Measurements from ENCODE around the gene COL18A1. TPM values are rescaled to one million over a fixed set of nuclear protein-coding genes. Genes with fewer than 3 reads are reported as not detected.
A peak's percentile ranks its signal among the peaks of the same experiment; 100 is the strongest.

COL18A1 gene
- polyA plus RNA-seq, 1 experiment, result 25.3 TPM

DNA sequence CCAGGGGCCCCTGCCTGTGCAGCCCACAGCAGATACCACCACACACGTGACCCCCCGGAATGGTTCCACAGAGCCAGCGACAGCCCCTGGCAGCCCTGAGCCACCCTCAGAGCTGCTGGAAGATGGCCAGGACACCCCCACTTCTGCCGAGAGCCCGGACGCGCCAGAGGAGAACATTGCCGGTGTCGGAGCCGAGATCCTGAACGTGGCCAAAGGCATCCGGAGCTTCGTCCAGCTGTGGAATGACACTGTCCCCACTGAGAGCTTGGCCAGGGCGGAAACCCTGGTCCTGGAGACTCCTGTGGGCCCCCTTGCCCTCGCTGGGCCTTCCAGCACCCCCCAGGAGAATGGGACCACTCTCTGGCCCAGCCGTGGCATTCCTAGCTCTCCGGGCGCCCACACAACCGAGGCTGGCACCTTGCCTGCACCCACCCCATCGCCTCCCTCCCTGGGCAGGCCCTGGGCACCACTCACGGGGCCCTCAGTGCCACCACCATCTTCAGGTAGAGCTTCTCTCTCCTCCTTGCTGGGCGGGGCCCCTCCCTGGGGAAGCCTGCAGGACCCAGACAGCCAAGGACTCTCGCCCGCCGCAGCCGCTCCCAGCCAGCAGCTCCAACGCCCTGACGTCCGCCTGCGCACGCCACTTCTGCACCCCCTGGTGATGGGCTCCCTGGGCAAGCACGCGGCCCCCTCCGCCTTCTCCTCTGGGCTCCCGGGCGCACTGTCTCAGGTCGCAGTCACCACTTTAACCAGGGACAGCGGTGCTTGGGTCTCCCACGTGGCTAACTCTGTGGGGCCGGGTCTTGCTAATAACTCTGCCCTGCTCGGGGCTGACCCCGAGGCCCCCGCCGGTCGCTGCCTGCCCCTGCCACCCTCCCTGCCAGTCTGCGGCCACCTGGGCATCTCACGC lies 51.0 kb downstream of the COL18A1 start:
- POLR2A ChIA-PET, result interaction anchor here (1.2 kb wide), 1 partner anchor 16 kb away, joined by 4 read pairs; no protein-coding TSS in a partner anchor
- no peak for DNase-seq (ENCODE audit: low read depth, low spot score)
- H3K9me3 ChIP-seq (ENCODE audit: control insufficient read depth, insufficient read depth, low read length), result no peaks in the 10 kb centered on the region; the same call in 1 of the 2 replicates
- H3K4me3 ChIP-seq (ENCODE audit: low read depth, low read length), result peak overlapping the region; percentile 35
- TF ChIP-seq, protein P1, sequence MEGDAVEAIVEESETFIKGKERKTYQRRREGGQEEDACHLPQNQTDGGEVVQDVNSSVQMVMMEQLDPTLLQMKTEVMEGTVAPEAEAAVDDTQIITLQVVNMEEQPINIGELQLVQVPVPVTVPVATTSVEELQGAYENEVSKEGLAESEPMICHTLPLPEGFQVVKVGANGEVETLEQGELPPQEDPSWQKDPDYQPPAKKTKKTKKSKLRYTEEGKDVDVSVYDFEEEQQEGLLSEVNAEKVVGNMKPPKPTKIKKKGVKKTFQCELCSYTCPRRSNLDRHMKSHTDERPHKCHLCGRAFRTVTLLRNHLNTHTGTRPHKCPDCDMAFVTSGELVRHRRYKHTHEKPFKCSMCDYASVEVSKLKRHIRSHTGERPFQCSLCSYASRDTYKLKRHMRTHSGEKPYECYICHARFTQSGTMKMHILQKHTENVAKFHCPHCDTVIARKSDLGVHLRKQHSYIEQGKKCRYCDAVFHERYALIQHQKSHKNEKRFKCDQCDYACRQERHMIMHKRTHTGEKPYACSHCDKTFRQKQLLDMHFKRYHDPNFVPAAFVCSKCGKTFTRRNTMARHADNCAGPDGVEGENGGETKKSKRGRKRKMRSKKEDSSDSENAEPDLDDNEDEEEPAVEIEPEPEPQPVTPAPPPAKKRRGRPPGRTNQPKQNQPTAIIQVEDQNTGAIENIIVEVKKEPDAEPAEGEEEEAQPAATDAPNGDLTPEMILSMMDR (IDR thresholded peaks at IDR 0.05; ENCODE audit: low read depth, low read length), result no peak
- CTCF ChIA-PET, result no interaction called here
- H3K27ac ChIP-seq (ENCODE audit: low read depth, low read length), result peak overlapping the region; percentile 11
- H3K27me3 ChIP-seq (ENCODE audit: control insufficient read depth, insufficient read depth, low read length), result no peaks in the 10 kb centered on the region

DNA sequence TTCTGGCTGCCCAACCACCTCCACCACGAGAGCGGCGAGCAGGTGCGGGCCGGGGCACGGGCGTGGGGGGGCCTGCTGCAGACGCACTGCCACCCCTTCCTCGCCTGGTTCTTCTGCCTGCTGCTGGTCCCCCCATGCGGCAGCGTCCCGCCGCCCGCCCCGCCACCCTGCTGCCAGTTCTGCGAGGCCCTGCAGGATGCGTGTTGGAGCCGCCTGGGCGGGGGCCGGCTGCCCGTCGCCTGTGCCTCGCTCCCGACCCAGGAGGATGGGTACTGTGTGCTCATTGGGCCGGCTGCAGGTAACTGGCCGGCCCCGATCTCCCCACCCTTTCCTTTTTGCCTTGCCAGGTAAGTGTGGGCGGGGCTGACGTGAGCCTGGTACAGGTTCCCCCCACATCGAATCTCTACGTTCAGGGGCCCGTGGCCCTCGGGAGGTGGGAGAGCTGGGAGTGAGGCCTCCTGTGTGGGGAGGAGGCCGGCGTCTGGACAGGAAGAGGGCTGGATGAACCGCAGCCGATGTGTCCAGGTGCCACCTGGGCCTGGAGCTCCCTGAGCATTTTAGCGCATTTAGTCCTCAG lies 51.7 kb downstream of the COL18A1 start:
- POLR2A ChIA-PET, result no interaction called here
- TF ChIP-seq, protein P1 (IDR thresholded peaks at IDR 0.05; ENCODE audit: low read depth, low read length), result no peak
- CTCF ChIA-PET, result no interaction called here
- DNase-seq (ENCODE audit: low read depth, low spot score), result no peak
- no peaks in the 10 kb centered on the region for H3K27me3 ChIP-seq (ENCODE audit: control insufficient read depth, insufficient read depth, low read length)
- H3K27ac ChIP-seq (ENCODE audit: low read depth, low read length), result no peak overlapping the region
- H3K9me3 ChIP-seq (ENCODE audit: control insufficient read depth, insufficient read depth, low read length), result peaks cover 5% of the 10 kb centered on the region
- H3K4me3 ChIP-seq (ENCODE audit: low read depth, low read length), result no peak overlapping the region

DNA sequence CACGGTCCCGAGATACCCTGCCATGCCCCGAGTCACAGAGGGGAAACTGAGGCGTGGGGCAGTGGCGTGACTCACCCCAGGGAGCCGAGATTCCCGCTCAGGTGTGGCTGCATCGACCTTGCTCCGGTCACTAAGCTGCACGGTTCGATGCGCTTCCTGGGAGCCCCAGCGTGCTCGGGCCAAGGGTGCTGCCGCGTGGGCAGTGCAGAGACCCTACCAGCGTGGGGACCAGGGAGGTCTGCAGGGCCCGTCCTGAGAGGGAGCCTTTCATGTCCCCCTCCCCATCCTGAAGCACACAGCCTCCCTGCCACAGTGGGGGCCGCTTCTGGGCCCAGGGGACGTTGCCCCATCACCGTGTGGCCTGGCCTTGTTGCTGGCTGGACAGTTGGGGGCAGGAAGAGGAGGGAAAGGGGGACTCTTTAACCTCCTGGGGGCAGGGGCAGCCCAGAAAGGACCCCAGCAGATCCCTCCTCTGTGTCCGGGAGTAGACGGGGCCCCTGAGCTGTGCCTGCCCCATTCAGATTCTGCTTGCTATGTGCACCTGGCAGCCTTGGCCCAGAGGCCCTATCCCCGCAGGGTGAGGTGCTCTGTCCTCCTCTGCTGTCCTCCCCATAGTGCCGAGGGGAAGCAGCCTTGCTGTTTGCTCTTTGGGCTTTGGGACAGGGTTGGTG lies 52.3 kb downstream of the COL18A1 start:
- POLR2A ChIA-PET, result no interaction called here
- H3K9me3 ChIP-seq (ENCODE audit: control insufficient read depth, insufficient read depth, low read length), result peaks cover 8% of the 10 kb centered on the region
- DNase-seq (ENCODE audit: low read depth, low spot score), result no peak
- CTCF ChIA-PET, result no interaction called here
- no peaks in the 10 kb centered on the region for H3K27me3 ChIP-seq (ENCODE audit: control insufficient read depth, insufficient read depth, low read length)
- TF ChIP-seq, protein P1 (IDR thresholded peaks at IDR 0.05; ENCODE audit: low read depth, low read length), result no peak
- no peak overlapping the region for H3K27ac ChIP-seq (ENCODE audit: low read depth, low read length)
- H3K4me3 ChIP-seq (ENCODE audit: low read depth, low read length), result no peak overlapping the region

DNA sequence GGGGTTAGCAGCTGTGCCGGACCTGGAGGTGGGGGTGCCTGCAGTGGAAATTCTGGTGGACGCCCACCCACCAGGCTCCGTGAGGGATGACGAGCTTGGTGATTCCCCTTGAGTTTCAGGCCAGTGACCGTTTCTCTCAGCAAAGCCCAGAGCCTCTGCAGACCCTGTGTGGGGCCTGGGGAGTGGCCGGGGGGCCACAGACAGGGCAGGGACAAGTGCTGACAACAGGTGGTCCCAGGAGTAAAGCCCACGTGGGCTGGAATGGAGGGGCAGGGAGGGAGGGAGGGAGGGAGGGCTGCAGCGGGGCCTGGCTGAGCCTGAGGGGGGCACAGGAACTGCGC lies 52.8 kb downstream of the COL18A1 start:
- no peak for DNase-seq (ENCODE audit: low read depth, low spot score)
- Histone ChIP-seq H3K27me3 (ENCODE audit: control insufficient read depth, insufficient read depth, low read length) (no peaks in the 10 kb centered on the region), H3K9me3 (ENCODE audit: control insufficient read depth, insufficient read depth, low read length) (peaks cover 8% of the 10 kb centered on the region), H3K27ac (ENCODE audit: low read depth, low read length) (no peak overlapping the region), H3K4me3 (ENCODE audit: low read depth, low read length) (no peak overlapping the region)
- CTCF ChIA-PET, result no interaction called here
- TF ChIP-seq, protein P1 (IDR thresholded peaks at IDR 0.05; ENCODE audit: low read depth, low read length), result no peak
- POLR2A ChIA-PET, result no interaction called here
